WI38 (cell line): ENCODE measurements around the gene ANKRD60.

Experiments used
- H3K4me3 ChIP-seq: 2 replicates; pipeline ENCODE4 v1.5.1; 2011; ENCODE audit warnings: low read depth, mild to moderate bottlenecking, control low read depth, low read length
- TF ChIP-seq, protein P1 (sequence below): IDR thresholded peaks from 2 replicates; pipeline ENCODE4 v1.5.1; 2012; ENCODE audit warnings: low read depth, mild to moderate bottlenecking, control low read depth, low read length

Gene ANKRD60

DNA sequence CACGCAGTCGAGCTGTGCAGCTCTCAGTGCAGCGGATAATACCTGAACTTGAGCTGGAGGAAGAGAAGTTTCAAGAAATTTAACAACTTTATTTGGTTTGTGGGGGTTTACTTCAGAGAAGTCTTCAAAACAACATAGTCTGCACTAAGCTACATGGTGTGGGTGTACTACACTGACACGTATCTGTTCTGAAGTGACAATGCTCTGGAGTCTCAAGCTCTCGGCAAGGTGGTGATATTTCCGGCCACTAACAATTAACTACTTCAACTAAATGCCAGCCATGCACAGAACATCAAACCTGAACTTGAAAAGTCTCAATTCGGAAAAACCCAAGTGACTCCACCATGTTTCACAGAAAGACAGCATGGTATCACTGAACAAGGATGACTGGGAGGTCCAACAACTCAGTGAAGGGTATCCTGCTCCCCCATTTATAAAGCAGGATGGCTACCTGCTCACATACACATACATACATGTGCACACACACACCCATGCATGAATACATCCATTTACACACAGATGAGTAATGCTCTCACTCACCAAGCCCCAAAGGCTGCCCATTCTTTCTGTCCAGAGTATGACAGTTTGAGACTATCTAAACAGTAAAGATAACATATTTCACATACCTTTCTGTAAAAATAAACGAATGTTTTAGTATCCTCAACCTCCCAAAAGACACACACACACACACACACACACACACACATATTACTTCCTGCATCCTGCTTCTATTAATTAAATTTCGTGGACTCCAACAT lies 15.4 kb upstream of the ANKRD60 start:
- no peak overlapping the region for H3K4me3 ChIP-seq
- TF ChIP-seq, protein P1, sequence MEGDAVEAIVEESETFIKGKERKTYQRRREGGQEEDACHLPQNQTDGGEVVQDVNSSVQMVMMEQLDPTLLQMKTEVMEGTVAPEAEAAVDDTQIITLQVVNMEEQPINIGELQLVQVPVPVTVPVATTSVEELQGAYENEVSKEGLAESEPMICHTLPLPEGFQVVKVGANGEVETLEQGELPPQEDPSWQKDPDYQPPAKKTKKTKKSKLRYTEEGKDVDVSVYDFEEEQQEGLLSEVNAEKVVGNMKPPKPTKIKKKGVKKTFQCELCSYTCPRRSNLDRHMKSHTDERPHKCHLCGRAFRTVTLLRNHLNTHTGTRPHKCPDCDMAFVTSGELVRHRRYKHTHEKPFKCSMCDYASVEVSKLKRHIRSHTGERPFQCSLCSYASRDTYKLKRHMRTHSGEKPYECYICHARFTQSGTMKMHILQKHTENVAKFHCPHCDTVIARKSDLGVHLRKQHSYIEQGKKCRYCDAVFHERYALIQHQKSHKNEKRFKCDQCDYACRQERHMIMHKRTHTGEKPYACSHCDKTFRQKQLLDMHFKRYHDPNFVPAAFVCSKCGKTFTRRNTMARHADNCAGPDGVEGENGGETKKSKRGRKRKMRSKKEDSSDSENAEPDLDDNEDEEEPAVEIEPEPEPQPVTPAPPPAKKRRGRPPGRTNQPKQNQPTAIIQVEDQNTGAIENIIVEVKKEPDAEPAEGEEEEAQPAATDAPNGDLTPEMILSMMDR = no peak

DNA sequence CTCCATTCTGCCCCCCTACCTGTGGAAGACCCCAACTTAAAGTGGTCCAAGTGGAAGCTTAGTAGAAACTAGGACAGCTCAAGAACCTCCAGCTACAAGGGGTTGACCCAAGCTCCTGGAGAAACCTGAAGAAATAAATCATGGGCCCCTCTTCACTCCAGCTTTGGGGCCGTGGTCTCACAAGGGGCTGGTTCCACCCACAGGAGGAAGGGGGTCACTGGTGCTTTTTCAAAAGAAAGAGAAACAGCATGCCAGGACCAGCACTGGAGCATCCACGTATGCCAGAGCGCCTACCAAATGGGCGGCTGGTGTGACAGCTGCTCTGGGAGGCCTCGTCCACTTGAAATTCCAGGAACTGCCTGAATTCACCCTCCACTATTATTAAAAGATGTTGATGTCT lies 14.4 kb upstream of the ANKRD60 start:
- TF ChIP-seq, protein P1 = no peak
- no peak overlapping the region for H3K4me3 ChIP-seq

DNA sequence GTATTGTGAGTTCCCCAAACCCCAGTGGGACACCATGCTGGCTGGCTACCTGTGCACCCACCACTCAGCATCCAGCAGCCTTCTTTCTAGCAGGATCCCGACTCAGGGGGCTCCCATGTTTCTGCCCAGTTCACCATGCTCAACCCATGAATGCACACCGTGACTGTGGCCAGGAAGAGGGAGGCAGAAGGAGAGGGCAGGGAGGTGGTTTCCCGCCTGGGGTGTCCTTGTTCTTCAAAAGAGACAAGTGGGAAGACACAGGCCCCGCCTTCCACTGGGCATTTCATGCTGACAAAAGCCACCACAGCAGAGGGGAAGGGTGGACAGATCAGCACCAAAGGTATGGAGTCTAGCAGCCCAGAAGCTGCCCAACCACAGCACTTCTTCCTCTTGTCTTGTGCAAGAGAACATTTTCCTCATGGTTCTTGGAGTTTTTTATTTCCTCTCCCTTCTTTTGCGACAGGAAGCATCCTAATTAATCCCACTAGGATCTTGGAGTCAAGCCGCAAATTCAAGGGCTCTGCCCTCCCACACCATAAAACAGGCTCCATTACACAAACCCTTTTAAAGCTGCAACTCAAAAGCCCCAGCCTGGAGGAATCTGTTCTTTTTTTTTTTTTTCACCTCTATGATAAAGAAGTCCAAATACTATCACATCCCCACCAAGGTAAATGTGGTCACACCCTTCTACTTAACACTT lies 13.5 kb upstream of the ANKRD60 start:
- H3K4me3 ChIP-seq = no peak overlapping the region
- TF ChIP-seq, protein P1 = no peak

DNA sequence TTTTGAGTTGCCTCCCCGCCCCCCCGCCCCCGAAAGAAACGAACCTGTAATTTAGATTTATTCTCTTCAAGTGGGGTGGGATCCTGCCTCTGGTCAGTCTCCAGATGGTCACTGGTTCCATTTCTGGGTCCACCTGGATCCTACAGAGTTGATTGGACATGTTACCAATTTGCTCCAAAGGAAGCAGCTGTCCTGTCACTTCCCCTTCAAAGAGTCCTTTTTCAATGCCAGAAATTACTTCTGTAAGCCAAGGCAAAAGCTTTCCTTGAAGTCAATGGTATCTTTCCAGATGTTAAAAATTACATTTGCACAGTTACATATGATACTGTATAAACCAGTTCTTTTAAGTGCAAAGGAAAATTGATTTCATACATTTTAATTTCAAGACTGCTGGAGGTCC lies 12.0 kb upstream of the ANKRD60 start:
- H3K4me3 ChIP-seq = no peak overlapping the region
- TF ChIP-seq, protein P1 = no peak

DNA sequence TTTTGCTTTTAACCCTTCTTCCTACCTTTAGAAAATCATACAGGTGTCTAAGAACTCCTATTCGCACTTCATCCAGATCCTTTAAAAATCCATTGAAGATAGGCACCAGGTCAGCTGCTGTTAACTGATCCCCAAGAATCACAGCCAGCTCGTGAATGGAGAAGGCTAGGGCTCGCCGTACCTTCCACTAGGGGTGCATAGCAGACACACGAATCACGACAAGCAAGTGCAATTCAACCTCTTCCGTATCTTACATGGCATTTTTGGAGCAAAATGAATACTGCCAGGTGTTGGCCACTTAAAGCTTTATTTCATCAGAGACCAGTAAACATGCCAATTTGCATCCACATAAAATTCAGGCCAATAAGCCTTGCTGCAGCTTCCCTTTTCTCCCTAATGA lies 10.8 kb upstream of the ANKRD60 start:
- TF ChIP-seq, protein P1 = no peak
- H3K4me3 ChIP-seq = no peak overlapping the region

DNA sequence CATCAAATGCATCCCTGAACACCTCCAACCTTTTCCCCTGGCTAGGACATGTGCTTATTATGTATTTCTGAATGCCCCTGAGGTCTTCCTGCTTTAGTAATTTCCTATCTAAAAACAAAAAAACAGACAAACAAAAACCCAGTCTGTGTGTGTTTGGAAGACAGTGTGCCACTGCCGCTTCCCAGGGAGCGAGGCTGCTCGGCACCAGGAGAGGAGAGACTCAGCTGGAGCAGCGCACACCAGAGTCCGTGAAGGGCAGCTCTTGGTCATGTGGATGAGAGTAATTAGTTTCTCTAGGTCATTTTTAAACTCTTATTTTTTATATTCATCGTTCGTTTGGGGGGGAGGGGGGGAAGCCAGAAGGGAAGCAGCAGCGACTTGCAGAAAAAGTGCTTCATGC lies 10.0 kb upstream of the ANKRD60 start:
- H3K4me3 ChIP-seq = peak overlapping the region; percentile 11
- TF ChIP-seq, protein P1 = no peak

DNA sequence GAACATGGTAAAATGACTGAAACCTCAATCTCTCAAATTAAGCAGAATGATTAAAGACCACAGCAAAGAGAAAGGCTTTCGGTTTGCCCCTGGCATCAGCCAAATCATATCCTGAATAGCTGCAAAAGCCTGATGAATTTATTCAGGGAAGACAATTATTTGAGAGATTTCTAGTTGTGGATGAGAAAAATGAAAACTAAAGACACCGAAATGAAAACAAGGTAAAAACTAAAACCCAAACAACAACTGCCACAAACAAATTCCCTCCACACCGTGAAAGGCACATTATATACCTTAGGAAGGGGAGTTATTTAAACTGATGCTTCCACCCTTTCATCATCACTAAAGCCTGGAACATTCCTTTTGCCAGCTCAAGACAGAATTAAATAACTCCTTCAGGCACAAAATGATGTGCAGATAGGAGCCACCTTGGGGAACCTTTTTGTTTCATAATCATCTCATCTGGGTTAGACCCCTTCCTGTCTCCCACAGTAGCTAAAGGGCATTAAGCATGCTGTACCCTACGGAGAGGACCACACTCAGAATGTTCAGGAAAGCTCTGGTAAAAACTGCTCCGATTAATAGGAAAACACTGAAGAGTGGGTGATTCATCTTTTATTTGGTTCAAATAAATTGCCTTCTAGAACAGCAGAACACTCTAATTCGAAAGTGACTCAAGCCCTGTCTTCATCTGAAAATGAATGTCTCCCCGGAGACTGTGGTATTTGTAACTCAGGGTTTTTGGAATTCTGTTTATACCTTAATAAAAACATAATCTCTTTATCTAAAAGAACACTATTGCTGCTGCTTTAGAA lies 9.1 kb upstream of the ANKRD60 start:
- H3K4me3 ChIP-seq = peak overlapping the region; percentile 55
- TF ChIP-seq, protein P1 = no peak
